Activated CD8-positive, alpha-beta memory T cell treated with anti-CD3 and anti-CD28 coated beads, Interleukin-2, amount 10 ng/mL, durations not matched to agents 7 days and 5 days (primary cell): Measurements from ENCODE around the gene REEP6. TPM values are rescaled to one million over a fixed set of nuclear protein-coding genes. Genes with fewer than 3 reads are reported as not detected.

Experiments
- ATAC-seq: fragments of 150-1000 bp; cut with Tn5 transposase; one replicate; pipeline ENCODE4 v1.10.0; 2021; ENCODE audit warnings: moderate library complexity
- CTCF ChIA-PET: fragments of 350-600 bp; sonication (Branson Sonifier 250); formaldehyde crosslinking; loops from one replicate; lab custom pipeline; 2021; ENCODE audit warnings: antibody characterized with exemption; lab: Charles Lee
- DNase-seq: peaks from one replicate; pipeline ENCODE4 v3.0.0-alpha.2; 2020
- H3K27ac Mint-ChIP-seq: one replicate; pipeline ENCODE4 v1.8.0; 2021; ENCODE audit warnings: mild to moderate bottlenecking, mixed read lengths
- H3K27me3 Mint-ChIP-seq: one replicate; pipeline ENCODE4 v1.8.0; 2021; ENCODE audit warnings: mixed read lengths
- H3K36me3 Mint-ChIP-seq: one replicate; pipeline ENCODE4 v1.8.0; 2021; ENCODE audit warnings: mild to moderate bottlenecking, mixed read lengths
- H3K4me1 Mint-ChIP-seq: one replicate; pipeline ENCODE4 v1.8.0; 2021; ENCODE audit warnings: mixed read lengths
- H3K4me3 Mint-ChIP-seq: one replicate; pipeline ENCODE4 v1.8.0; 2021; ENCODE audit warnings: mild to moderate bottlenecking, moderate library complexity, mixed read lengths
- H3K9me3 Mint-ChIP-seq: one replicate; pipeline ENCODE4 v1.8.0; 2022; ENCODE audit warnings: low read depth, mixed read lengths
- total RNA-seq, 2 experiments: library from RNA; stranded (reverse); gene quantifications; one replicate each; pipeline ENCODE4 v1.2.3, GENCODE V29; 2021

REEP6 gene
- total RNA-seq, 2 experiments from 2014 or later: 1.0 to 1.3 TPM

GRCh38 chr19:1451916-1452801 is 38.8 kb upstream of the REEP6 start:
- CTCF ChIA-PET: interaction anchor here (1.4 kb wide), 1 partner anchor 94 kb away, joined by 3 read pairs; no protein-coding TSS in a partner anchor
- H3K27ac Mint-ChIP-seq: no peak overlapping the region
- H3K9me3 Mint-ChIP-seq: no peaks in the 10 kb centered on the region
- ATAC-seq: no peak
- DNase-seq: no peak
- peaks cover 15% of the 10 kb centered on the region for H3K4me1 Mint-ChIP-seq
- H3K4me3 Mint-ChIP-seq: no peak overlapping the region
- peaks cover 58% of the 10 kb centered on the region for H3K27me3 Mint-ChIP-seq
- H3K36me3 Mint-ChIP-seq: no peaks in the 10 kb centered on the region

GRCh38 chr19:1452802-1453524 is 38.0 kb upstream of the REEP6 start:
- H3K9me3 Mint-ChIP-seq: no peaks in the 10 kb centered on the region
- no peak overlapping the region for H3K27ac Mint-ChIP-seq
- peaks cover 55% of the 10 kb centered on the region for H3K27me3 Mint-ChIP-seq
- DNase-seq (no peak), ATAC-seq (no peak)
- H3K4me3 Mint-ChIP-seq: no peak overlapping the region
- H3K4me1 Mint-ChIP-seq: peaks cover 15% of the 10 kb centered on the region
- CTCF ChIA-PET: interaction anchor here (1.2 to 2.1 kb wide), 3 partner anchors 8 to 93 kb away, joined by 3 to 11 read pairs (median 3); no protein-coding TSS in a partner anchor
- no peaks in the 10 kb centered on the region for H3K36me3 Mint-ChIP-seq

- DNase-seq (no peak), ATAC-seq (no peak)
- peaks cover 57% of the 10 kb centered on the region for H3K27me3 Mint-ChIP-seq
- CTCF ChIA-PET: interaction anchor here (1.2 to 2.7 kb wide), 5 partner anchors 9 to 93 kb away, joined by 3 to 15 read pairs (median 4); partner anchors contain the start of gene REEP6
- no peak overlapping the region for H3K27ac Mint-ChIP-seq
- no peaks in the 10 kb centered on the region for H3K9me3 Mint-ChIP-seq
- no peak overlapping the region for H3K4me3 Mint-ChIP-seq
- no peaks in the 10 kb centered on the region for H3K36me3 Mint-ChIP-seq
- peaks cover 15% of the 10 kb centered on the region for H3K4me1 Mint-ChIP-seq
Observed at GRCh38 chr19:1453525-1454364, 37.2 kb upstream of the REEP6 start.

GRCh38 chr19:1455002-1455335 is 36.0 kb upstream of the REEP6 start:
- DNase-seq (no peak), ATAC-seq (no peak)
- CTCF ChIA-PET: interaction anchor here (1.0 to 2.7 kb wide), 5 partner anchors 10 to 153 kb away, joined by 4 to 15 read pairs (median 10); partner anchors contain the start of gene REEP6
- peaks cover 11% of the 10 kb centered on the region for H3K4me1 Mint-ChIP-seq
- H3K27me3 Mint-ChIP-seq: peaks cover 51% of the 10 kb centered on the region
- no peaks in the 10 kb centered on the region for H3K9me3 Mint-ChIP-seq
- no peaks in the 10 kb centered on the region for H3K36me3 Mint-ChIP-seq
- no peak overlapping the region for H3K4me3 Mint-ChIP-seq
- H3K27ac Mint-ChIP-seq: no peak overlapping the region

- Mint-ChIP-seq H3K4me1 (peaks cover 11% of the 10 kb centered on the region), H3K36me3 (no peaks in the 10 kb centered on the region), H3K4me3 (no peak overlapping the region), H3K9me3 (no peaks in the 10 kb centered on the region), H3K27me3 (peaks cover 48% of the 10 kb centered on the region), H3K27ac (no peak overlapping the region)
- ATAC-seq: peak; percentile 75
- CTCF ChIA-PET: interaction anchor here (1.0 to 2.7 kb wide), 4 partner anchors 10 to 153 kb away, joined by 4 to 15 read pairs (median 8); partner anchors contain the start of gene REEP6
- peak; percentile 74 for DNase-seq
Observed at GRCh38 chr19:1455336-1456120, 35.5 kb upstream of the REEP6 start.

- H3K27me3 Mint-ChIP-seq: peaks cover 40% of the 10 kb centered on the region
- no peak for DNase-seq
- CTCF ChIA-PET: interaction anchor here (1.5 to 2.7 kb wide), 2 partner anchors 10 to 11 kb away, joined by 10 to 15 read pairs; no protein-coding TSS in a partner anchor
- no peaks in the 10 kb centered on the region for H3K9me3 Mint-ChIP-seq
- no peak overlapping the region for H3K27ac Mint-ChIP-seq
- peaks cover 10% of the 10 kb centered on the region for H3K4me1 Mint-ChIP-seq
- H3K4me3 Mint-ChIP-seq: no peak overlapping the region
- no peak for ATAC-seq
- no peaks in the 10 kb centered on the region for H3K36me3 Mint-ChIP-seq
Observed at GRCh38 chr19:1456121-1456900, 34.7 kb upstream of the REEP6 start.

GRCh38 chr19:1457031-1457739 is 33.8 kb upstream of the REEP6 start:
- Mint-ChIP-seq H3K4me3 (no peak overlapping the region), H3K27ac (no peak overlapping the region), H3K36me3 (no peaks in the 10 kb centered on the region), H3K9me3 (no peaks in the 10 kb centered on the region), H3K27me3 (peaks cover 34% of the 10 kb centered on the region), H3K4me1 (peaks cover 10% of the 10 kb centered on the region)
- CTCF ChIA-PET: interaction anchor here (1.2 kb wide), 1 partner anchor 12 kb away, joined by 4 read pairs; no protein-coding TSS in a partner anchor
- no peak for ATAC-seq
- no peak for DNase-seq

GRCh38 chr19:1457892-1458291 is 33.1 kb upstream of the REEP6 start:
- Mint-ChIP-seq H3K27me3 (peaks cover 34% of the 10 kb centered on the region), H3K27ac (no peak overlapping the region), H3K9me3 (no peaks in the 10 kb centered on the region), H3K4me3 (no peak overlapping the region), H3K36me3 (no peaks in the 10 kb centered on the region), H3K4me1 (peaks cover 10% of the 10 kb centered on the region)
- ATAC-seq (no peak), DNase-seq (no peak)
- CTCF ChIA-PET: interaction anchor here (1.2 kb wide), 1 partner anchor 13 kb away, joined by 4 read pairs; no protein-coding TSS in a partner anchor

- no peaks in the 10 kb centered on the region for H3K36me3 Mint-ChIP-seq
- ATAC-seq (no peak), DNase-seq (no peak)
- H3K27me3 Mint-ChIP-seq: peaks cover 27% of the 10 kb centered on the region
- CTCF ChIA-PET: no interaction called here
- H3K9me3 Mint-ChIP-seq: no peaks in the 10 kb centered on the region
- no peak overlapping the region for H3K27ac Mint-ChIP-seq
- H3K4me3 Mint-ChIP-seq: no peak overlapping the region
- H3K4me1 Mint-ChIP-seq: peaks cover 9% of the 10 kb centered on the region
Observed at GRCh38 chr19:1459479-1459878, 31.5 kb upstream of the REEP6 start.

- CTCF ChIA-PET: no interaction called here
- no peak for ATAC-seq
- Mint-ChIP-seq H3K27ac (no peak overlapping the region), H3K36me3 (no peaks in the 10 kb centered on the region), H3K4me3 (no peak overlapping the region), H3K9me3 (no peaks in the 10 kb centered on the region), H3K27me3 (peaks cover 23% of the 10 kb centered on the region), H3K4me1 (peaks cover 5% of the 10 kb centered on the region)
- no peak for DNase-seq
Observed at GRCh38 chr19:1460033-1460995, 30.7 kb upstream of the REEP6 start.
